CD4-positive, alpha-beta T cell treated with Interleukin-12 subunit alpha and Interleukin-12 subunit beta, for 1 hour (primary cell): Measurements from ENCODE around the gene WBP1L.
"Not testable (repeated sequence)": the region's sequence is repeated elsewhere in the genome, so short reads cannot be mapped to it uniquely, and the experiment has no call there.

Experiments
- DNase-seq: peaks from one replicate; pipeline ENCODE4 v3.0.0-alpha.2; 2020

Gene WBP1L

DNA sequence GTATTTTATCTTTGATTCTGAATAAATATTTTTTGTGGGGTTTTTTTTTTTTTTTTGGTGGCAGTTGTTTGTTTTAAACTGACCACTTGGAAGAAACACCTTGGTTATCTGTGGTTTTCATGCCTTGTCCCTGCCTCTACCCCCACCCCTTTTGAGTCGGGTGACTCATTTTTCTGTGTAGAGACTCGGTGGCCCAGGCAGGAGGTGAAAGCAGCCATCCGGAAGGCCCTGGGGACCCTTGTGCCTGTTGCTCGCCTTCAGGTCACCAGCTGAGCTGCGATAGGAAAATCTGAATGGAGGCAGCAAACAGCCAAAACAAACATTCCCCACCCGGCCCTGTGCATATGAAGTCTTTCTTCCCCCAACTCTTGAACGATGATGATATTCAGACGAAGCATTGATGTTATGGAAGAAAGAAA is 70.7 kb downstream of the WBP1L start:
- DNase-seq = no peak

DNA sequence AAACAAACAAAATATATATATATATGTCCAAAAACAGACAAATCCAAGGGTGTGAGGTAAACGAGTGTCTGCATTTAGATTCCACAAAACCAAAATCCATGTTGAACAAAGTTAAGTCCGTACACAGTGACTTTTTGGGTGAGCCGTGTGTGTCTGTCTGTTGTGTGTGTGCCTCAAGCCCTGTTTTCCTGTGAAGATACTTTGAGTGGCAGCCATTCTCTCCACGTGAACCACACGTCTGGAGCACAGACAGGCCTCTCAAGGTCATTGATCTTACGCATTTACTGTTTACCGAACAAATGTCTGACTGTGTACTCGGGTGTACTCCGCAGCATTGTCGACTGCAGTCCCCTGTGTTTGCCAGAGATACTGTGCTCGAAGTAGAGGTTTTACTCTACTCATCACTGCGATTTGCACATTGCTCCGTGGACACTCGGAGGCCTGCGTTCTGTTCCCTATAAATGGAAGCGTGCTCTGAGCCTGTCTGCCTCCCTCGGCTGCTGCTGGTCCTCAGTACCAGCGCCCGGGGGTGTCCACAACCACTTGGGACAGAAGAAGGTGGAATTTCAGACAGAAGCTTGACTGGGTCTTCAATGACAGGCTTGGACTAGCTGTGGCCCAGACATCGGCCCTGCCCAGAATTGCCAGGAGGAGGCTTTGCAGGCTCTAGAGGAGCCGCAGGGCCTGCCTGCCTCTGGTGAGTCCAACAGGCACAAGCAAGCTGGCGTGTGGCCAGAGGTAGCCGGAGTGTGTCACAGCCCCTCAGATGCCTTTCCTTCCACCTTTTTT is 71.3 kb downstream of the WBP1L start:
- no peak for DNase-seq

DNA sequence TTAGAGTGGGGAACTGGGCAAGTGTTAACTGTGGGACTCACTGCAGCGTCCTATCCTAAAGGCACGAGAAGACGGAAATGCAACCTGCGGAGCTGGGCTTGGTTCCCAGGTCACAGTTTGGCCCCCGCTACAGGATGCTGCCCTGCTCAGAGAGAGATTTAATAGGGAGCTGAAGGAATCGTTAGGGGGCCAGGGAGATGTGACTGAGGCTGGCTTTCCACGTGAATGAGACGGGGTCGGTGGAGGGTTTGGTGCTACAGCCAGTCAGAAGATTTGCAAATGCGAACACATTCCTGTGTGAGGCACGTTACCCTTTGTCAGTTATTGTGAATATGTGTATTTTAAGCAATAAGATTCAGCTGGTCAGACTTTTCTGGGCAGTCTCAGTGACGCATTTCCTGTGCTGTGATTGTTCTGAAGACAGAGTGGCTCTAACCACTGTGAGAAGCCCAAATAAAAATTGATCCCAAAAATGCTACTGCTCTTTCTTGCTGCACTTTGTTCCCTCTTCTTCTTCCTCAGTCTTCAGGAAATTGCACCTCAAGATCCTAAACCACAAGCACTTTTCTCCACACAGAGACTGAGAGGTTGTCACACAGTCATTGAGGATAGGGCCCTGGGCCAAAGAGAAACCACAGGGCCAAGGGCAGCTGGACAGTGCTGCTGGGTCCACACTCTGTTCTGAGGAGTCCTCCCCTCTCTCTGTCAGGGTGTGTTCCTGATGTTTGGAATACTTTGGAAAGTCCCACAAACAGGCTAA is 72.2 kb downstream of the WBP1L start:
- peak; percentile 13 for DNase-seq

DNA sequence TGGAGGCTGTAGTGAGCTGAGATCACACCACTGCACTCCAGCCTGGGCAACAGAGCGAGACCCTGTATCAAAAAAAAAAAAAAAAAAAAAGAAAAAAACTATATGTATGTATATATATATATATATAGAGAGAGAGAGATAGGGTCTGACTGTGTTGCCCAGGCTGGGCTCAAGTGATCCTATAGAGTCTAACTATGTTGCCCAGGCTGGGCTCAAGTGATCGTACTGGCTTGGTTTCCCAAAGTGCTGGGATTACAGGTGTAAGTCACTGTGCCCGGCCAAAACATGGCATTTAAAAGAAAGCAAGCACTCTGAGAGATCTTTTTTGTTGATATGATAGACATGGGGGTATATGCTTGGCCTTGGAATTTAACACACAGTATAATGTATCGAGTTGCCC is 73.4 kb downstream of the WBP1L start:
- no peak for DNase-seq

DNA sequence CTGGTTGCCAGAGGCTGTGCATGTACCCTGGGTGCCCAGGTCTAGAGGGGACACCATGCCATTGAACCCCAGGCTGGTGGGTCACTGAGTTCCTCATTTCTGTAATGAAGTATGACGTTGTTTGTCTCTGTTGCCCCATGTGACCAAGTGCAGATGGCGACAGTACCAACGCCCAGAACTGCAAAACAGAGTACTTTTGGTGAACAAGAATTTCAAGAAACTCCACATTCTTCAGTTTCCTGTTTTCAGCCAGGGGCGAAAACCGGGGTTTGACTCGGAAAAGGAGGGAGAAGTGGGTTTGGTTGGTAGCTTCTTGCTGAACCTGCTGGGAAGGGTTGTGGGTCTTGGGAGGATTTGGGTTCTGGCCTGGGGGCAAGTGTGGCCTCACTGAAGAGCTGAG is 75.3 kb downstream of the WBP1L start:
- peak; percentile 6 for DNase-seq

GRCh38 chr10:102820008-102820407 is 76.3 kb downstream of the WBP1L start:
- DNase-seq = not testable (repeated sequence)

GRCh38 chr10:102822222-102822621 is 78.5 kb downstream of the WBP1L start:
- DNase-seq = no peak

GRCh38 chr10:102824664-102825063 is 80.9 kb downstream of the WBP1L start:
- DNase-seq = no peak

DNA sequence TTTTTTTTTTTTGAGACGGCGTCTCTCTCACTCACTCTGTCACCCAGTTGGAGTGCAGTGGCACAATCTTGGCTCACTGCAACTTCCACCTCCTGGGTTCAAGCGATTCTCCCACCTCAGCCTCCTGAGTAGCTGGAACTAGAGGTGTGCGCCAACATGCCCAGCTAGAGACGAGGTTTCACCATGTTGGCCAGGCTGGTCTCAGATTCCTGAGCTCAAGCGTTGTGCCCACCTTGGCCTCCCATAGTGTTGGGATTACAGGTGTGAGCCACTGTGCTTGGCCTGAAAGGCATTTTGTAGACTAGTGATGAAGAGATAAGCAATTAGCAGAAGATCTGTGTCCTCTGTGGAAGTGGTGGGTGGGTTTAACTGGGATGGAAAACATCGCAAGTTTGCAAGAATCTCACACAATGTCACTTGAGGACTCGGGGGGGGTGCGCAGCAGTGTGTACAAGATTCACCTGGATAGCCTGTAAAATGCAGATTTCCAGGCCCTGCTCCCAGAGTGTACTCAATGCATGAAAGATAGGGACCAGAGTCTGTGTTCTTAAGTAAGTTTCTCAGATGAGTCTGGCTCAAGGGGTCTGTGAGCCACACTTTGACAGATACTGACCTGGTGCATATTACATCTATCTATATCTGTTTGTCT is 82.5 kb downstream of the WBP1L start:
- no peak for DNase-seq

GRCh38 chr10:102827597-102827975 is 83.8 kb downstream of the WBP1L start:
- DNase-seq = no peak

- no peak for DNase-seq
Measured at GRCh38 chr10:102831322-102832071, 87.7 kb downstream of the WBP1L start.

- DNase-seq = no peak
Measured at GRCh38 chr10:102832248-102832647, 88.5 kb downstream of the WBP1L start.

GRCh38 chr10:102832987-102833386 is 89.2 kb downstream of the WBP1L start:
- DNase-seq = no peak

- no peak for DNase-seq
Measured at GRCh38 chr10:102834143-102834542, 90.4 kb downstream of the WBP1L start.

DNA sequence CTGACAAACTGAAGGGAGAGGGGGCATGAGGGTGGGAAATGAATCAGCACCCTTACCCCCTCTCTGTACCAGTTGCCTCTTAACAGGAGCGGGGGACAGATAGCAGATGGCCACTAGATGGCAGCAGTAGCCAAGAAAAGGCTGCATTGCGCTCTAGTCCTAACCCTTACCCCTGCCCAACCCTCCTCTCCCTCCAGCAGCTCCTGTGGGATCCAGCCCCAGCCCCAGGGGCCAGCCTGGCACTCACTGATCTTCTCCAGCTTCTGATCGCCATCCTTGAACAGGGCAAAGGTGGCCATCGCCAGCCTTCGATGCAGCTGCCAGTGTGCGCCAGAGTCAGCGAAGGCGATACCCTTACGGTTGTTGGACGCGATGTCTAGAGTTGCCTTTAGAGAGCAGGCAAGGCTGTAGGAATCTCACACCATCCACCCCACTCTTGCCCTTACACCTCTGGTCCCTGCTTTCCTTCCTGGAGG is 91.3 kb downstream of the WBP1L start:
- DNase-seq = peak; percentile 74

- DNase-seq = no peak
Measured at GRCh38 chr10:102837230-102837721, 93.5 kb downstream of the WBP1L start, which contains the start of gene CYP17A1. Gene CYP17A1, minus strand, starts transcription at chr10:102837413. Its CDS starts 52 bp downstream, at chr10:102837361.

GRCh38 chr10:102838276-102838927 is 94.7 kb downstream of the WBP1L start:
- DNase-seq = not testable (repeated sequence)

DNA sequence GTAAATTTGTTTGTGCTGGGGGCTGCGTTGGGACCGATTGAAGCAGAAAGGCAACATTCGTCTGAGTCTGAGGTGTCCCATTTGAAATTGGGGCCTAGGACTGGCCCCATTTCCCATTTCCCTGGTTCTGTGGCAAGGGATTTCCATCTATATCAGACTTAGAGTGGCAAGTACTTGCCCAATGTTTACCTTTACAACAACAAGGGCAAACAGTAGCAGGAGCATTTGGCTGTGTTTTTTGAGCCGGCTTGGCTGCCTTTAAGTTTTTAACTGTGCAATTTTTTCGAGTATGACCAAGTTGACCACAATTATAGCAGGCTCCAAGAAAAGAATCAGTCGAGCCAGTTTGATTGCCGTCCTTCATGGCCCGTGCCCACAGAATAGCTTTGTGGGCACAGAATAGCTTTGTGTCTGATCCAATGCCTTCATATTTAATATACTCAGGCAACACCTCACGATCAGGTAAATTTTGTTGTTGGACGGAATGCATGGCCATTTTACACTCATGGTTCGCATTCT is 98.1 kb downstream of the WBP1L start:
- no peak for DNase-seq

DNA sequence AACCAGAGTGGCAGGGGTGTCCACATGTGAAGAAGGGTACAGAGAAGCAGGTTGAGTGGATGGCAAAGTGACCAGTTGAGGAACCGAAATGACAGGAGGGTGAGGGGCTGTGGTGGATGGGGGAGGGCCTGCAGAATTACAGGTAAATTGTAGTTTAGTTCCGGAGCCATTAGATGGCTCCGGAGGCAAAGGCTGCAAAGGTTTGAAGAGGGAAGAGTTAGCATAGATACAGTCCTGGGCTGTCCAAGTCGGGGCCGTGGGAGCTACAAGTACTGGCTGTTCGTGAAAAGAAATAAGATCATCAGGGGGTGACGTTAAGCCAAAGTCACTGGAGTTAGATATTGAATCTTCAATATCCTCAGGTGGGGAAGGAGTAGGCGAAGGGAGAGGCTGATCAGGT is 99.4 kb downstream of the WBP1L start:
- DNase-seq = not testable (repeated sequence)

- not testable (repeated sequence) for DNase-seq
Measured at GRCh38 chr10:102844190-102844776, 100.5 kb downstream of the WBP1L start.

- DNase-seq = no peak
Measured at GRCh38 chr10:102845352-102845902, 101.7 kb downstream of the WBP1L start.
